ENCODE data around the gene CABLES1.

CABLES1 gene

GRCh38 chr18:23302851-23303527 lies 167.7 kb downstream of the CABLES1 start:
- DNase-seq (ENCODE audit: low read depth, low spot score) = no peak
- H3K4me3 ChIP-seq (ENCODE audit: low read length) = no peak overlapping the region

GRCh38 chr18:23306822-23307221 lies 171.5 kb downstream of the CABLES1 start:
- DNase-seq (ENCODE audit: low read depth, low spot score) = no peak
- H3K4me3 ChIP-seq (ENCODE audit: low read length) = no peak overlapping the region

- H3K4me3 ChIP-seq (ENCODE audit: low read length) = no peak overlapping the region
- DNase-seq (ENCODE audit: low read depth, low spot score) = peak; percentile 26
These were observed 172.4 kb downstream of the CABLES1 start for GRCh38 chr18:23307567-23308295.

Measured in Jurkat, Clone E6-1 (cell line).